ENCODE measurements around the gene ITIH3.
"Not testable (repeated sequence)": the region's sequence is repeated elsewhere in the genome, so short reads cannot be mapped to it uniquely, and the experiment has no call there.

ITIH3 gene

GRCh38 chr3:52794612-52795099 is at the start of gene ITIH3:
Gene ITIH3 (plus strand): TSS chr3:52794796. CDS start chr3:52794804, 8 bp downstream.
- in situ Hi-C loops (cut with HindIII; ENCODE audit: low sequenced_read_pairs): no loop called here

DNA sequence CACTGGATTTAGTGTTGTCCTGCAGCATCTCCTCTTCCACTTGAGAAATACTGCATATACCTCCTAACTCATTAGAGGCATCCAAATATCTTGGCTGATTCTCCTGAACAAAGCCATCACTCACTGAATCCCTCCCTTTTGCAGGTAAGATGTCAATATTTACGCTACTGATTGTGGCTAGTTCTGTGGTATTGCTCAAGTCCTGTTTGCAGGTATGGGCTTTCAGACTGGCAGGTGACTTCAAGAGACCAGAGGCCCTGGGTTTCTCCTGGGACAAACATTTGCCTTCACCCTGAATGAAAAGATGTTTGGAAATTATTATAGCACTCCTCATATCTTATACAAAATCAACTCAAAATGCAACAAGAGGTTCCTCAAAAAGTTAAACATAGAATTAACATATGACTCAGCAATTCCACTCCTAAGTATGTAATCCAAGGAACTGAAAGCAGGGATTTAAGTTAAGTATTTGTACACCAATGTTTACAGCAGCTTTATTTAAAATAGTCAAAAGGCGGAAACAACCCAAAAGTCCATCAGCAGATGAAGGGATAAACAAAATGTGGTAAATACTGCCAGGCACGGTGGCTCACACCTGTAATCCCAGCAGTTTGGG is 42.4 kb upstream of the ITIH3 start:
- in situ Hi-C loops (cut with HindIII; ENCODE audit: low sequenced_read_pairs): no loop called here

DNA sequence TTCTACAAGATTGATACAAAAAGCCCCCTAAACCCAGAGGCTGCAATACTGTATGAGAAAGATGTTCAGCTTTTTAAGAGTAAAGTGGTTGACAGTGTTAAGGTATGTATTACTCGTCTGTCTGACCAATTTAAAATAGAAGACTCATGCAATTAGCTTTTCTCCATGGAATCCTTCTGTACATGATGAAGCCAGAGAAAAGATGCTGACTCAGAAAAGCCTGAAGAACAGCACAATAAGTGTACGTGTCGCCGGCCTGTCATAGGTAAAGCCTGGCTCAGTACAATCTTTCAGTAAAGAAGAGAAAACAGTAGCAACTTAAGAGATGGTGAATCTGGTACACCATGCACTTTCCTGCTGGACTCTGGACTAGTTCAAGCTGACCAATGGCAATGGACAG is 40.2 kb upstream of the ITIH3 start:
- in situ Hi-C loops (cut with HindIII; ENCODE audit: low sequenced_read_pairs): no loop called here

- in situ Hi-C loops (cut with HindIII; ENCODE audit: low sequenced_read_pairs): no loop called here
These were observed 38.5 kb upstream of the ITIH3 start for GRCh38 chr3:52756141-52756540.

DNA sequence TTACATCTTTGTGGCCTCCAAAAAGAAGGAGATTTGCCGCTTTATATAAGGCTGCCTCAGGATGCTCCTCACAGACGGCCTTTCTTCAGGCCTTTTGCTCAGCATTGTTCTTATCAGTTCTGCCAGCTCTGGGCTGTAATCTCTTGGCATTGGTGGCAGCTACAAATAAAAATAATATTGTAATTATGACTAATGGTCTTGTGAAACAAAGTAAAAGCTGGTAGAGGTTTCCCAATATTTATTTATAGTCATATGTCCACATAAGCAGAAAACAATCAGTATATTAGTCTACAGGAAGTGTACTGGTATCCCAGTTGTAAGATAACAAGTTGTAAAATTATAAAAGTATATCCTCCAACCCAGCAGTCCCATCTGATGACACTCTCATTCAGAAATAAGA is 31.1 kb upstream of the ITIH3 start:
- in situ Hi-C loops (cut with HindIII; ENCODE audit: low sequenced_read_pairs): no loop called here

- in situ Hi-C loops (cut with HindIII; ENCODE audit: low sequenced_read_pairs): no loop called here
These were observed 24.7 kb upstream of the ITIH3 start for GRCh38 chr3:52769786-52770455.

GRCh38 chr3:52770496-52771333 is 23.9 kb upstream of the ITIH3 start, which contains the start of gene NEK4:
Gene NEK4 (minus strand): TSS chr3:52770940. CDS start chr3:52770746, 194 bp downstream.
- in situ Hi-C loops (cut with HindIII; ENCODE audit: low sequenced_read_pairs): no loop called here

DNA sequence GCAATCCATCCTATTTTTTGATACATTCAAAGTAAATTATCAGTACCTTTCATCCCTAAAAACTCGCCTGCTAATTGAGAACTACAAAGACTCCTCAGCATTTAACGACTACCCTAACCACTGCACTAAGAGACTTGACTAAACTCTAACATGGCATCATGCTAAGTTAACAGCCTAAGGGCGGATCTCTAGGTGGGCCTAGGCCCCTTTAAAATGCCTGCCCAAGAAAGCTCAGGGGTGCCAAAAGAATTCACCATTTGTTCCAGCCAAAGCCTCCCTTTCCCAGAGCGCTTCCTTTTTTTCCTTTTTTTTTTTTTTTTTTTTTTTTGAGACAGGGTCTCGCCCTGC is 23.3 kb upstream of the ITIH3 start:
- in situ Hi-C loops (cut with HindIII; ENCODE audit: low sequenced_read_pairs): no loop called here

DNA sequence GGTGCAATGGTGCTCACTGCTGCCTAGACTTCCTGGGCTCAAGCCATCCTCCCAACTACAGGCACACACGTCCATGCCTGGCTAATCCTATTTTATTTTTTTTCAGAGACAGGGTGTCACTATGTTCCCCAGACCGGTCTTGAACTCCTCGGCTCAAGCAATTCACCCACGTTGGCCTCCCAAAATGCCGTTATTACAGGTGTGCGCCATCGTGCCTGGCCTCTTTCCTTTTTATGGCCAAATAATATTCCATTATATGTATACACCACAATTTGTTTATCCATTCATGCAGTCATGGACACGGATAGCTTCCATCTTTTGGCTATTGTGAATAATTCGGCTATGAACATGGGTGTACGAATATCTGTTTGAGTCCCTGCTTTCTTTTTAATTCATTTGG is 22.9 kb upstream of the ITIH3 start:
- in situ Hi-C loops (cut with HindIII; ENCODE audit: low sequenced_read_pairs): no loop called here

DNA sequence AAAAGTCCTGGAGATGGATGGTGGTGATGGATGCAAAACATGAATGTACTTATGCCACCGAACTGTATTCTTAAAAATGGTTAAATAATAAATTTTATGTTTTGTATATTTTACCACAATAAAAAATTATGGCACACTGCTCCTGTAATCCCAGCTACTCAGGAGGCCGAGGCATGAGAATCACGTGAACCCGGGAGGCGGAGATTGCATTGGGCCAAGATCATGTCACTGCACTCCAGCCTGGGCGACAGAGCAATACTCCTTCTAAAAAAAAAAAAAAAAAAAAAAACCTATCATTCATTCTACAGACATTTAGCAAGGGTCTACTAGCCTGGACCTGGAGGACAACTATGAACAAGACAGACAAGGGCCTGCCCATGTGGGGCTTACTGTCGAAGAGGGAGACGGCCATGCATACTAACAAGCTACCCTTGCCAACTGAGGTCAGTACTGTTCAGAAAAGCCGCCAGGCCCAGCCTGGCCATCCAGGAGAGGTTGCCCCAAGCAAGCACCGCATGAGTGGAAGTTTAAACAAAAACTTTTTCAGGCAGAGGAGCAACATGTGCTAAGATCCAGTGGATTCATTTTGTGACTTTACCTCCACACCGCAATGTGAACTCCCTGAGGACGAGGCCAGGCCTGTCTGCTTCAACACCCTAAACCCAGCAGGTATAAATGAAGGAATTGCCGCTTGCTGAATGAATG is 21.1 kb upstream of the ITIH3 start:
- in situ Hi-C loops (cut with HindIII; ENCODE audit: low sequenced_read_pairs): no loop called here

- in situ Hi-C loops (cut with HindIII; ENCODE audit: low sequenced_read_pairs): no loop called here
These were observed 20.4 kb upstream of the ITIH3 start for GRCh38 chr3:52774066-52774713.

DNA sequence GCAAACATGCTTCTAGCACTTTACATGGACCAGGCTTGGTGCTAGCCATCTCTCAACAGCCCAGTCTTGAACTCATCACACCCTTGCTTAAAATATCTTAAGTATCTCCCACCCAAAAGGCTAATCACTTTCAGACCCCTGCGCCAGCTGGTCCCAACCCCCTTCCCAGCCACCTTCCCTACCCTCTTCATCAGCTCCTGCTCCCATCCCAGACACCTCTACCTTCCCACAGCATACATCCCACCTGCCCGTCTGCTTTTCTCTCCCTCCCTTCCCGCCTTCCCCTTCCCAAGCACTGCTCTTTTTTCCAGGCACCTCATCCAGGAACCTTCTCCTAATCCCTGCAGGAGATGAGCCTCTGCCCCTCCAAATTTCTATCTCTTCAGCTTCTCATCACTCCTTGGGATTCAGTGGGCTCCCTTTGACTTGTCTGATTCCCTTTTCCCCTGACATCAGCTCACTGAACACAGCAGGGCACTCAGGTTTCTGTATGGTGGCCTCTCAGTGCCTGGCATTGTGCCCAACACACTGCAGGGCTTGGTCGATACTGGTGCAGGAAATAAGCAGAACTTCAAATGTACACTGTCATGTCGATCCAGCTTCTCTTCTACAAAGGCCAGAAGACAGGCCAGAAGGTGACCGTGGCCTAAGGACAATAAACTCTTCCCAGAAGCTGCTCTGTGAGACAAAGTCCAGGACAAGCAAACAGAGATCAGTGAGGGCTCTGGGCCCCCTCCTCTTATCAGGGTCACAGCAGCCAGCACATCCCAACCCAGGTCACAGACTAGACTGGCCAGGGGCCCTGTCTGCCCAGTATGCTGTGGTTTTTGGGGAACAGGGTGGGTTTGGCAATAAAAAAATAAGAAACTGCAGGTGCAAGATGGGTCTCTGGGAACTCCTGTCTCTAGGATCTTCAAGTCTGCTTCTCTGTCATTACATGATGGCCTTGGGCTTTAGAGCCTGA is 19.4 kb upstream of the ITIH3 start:
- in situ Hi-C loops (cut with HindIII; ENCODE audit: low sequenced_read_pairs): no loop called here

DNA sequence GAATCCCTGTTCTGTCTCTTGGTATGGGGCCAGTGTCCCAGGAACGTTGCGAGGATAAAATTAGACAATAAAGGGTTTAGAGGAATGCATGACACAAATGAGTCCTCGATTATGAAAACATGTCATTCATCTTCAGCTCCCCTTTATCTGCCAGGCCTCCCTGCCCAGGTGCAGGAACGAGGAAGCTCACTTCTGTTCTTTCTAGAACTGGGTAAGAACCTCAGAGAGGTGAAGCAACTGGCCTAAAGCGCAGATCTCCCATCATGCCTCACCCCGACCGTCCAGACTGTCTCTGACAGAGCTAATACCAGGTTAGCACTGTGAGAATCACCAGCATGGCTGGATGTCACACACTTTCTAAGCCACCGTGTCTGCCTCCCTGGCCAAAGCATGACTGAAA is 18.7 kb upstream of the ITIH3 start:
- in situ Hi-C loops (cut with HindIII; ENCODE audit: low sequenced_read_pairs): no loop called here

- in situ Hi-C loops (cut with HindIII; ENCODE audit: low sequenced_read_pairs): not testable (repeated sequence)
These were observed 18.1 kb upstream of the ITIH3 start for GRCh38 chr3:52776486-52776885.

- in situ Hi-C loops (cut with HindIII; ENCODE audit: low sequenced_read_pairs): no loop called here
These were observed 17.3 kb upstream of the ITIH3 start, which contains the start of gene ITIH1 for GRCh38 chr3:52777127-52777958. Gene ITIH1 (plus strand): TSS chr3:52777599. CDS start chr3:52777616, 17 bp downstream.

DNA sequence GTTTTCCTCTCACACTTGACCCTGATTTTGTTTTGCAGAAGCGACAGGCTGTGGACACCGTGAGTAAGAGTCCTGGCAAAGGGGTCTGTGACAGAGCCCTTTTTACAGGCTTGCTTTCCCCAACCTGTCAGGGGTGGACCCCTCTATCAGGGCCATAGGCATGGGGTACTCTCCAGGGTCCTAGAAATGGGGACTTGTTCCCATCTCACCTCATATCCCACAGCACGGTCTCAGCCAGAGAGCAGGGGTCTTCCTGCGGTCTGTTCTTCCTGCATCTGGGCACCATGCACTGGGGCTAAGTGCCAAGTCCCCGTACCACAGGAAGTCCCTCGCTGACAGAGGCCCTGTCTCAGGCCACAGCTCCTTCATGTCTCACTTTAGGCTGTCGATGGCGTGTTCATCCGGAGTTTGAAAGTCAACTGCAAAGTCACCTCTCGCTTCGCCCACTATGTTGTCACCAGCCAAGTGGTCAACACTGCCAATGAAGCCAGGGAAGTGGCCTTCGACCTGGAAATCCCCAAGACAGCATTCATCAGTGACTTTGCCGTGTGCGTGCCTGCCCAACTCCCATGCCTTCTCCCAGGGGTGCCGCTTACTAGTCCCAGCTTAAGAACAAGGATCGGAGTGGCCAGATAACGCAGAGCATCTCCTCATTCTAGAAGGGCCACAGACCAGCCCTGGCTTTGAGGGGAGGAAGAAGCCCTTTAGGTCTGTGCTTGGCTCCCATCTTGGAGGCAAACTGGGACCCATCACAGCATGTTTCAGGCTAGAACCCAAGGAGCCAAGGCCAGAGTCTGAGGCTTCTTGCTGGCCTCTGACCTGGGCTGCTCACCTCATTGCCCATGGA is 16.4 kb upstream of the ITIH3 start:
- in situ Hi-C loops (cut with HindIII; ENCODE audit: low sequenced_read_pairs): no loop called here

DNA sequence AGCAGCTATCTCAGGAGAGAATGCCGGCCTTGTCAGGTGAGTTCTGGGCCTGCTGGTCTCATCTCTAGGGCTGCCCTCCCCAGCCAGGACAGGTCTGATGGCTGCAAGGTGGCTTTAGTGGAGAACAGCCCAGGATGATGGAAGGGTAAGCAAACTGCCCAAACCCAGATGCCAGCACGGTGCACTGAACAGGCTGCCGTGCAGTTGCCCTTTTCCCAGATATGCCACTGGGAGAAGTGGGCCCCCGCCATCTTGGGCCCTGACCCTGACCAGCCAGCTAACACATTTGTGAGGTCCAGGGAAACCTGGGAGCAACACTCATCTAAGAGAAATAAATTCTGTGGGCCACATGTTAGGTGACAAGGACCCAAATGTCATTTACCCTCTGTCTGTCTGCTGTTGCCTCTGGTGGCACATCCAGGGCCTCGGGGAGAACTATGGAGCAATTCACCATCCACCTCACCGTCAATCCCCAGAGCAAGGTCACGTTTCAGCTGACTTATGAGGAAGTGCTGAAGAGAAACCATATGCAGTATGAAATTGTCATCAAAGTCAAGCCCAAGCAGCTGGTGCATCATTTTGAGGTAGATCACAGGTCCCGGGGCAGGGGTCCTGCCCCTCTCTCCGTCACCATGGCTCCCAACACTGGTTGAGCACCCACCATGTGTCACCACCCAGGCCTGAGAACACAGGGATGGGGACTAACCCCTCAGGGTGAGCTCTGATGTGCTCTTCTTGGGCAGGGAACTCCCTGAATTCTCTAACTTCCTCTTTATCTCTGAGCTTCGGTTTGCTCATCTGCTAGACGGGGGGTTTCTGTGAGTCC is 15.4 kb upstream of the ITIH3 start:
- in situ Hi-C loops (cut with HindIII; ENCODE audit: low sequenced_read_pairs): no loop called here
